ENCODE results near the gene TUBA1C.

TUBA1C gene

GRCh38 chr12:49294086-49294803 is 29.4 kb downstream of the TUBA1C start:
- H3K4me3 Mint-ChIP-seq: no peak overlapping the region
- no peak for DNase-seq
- peaks cover 17% of the 10 kb centered on the region for H3K4me1 Mint-ChIP-seq
- H3K27ac Mint-ChIP-seq: no peak overlapping the region
- H3K36me3 Mint-ChIP-seq (ENCODE audit: low read depth): no peaks in the 10 kb centered on the region
- no peaks in the 10 kb centered on the region for H3K9me3 Mint-ChIP-seq
- peaks cover 91% of the 10 kb centered on the region for H3K27me3 Mint-ChIP-seq (ENCODE audit: low read depth, poor library complexity)
- TF ChIP-seq, protein P1, sequence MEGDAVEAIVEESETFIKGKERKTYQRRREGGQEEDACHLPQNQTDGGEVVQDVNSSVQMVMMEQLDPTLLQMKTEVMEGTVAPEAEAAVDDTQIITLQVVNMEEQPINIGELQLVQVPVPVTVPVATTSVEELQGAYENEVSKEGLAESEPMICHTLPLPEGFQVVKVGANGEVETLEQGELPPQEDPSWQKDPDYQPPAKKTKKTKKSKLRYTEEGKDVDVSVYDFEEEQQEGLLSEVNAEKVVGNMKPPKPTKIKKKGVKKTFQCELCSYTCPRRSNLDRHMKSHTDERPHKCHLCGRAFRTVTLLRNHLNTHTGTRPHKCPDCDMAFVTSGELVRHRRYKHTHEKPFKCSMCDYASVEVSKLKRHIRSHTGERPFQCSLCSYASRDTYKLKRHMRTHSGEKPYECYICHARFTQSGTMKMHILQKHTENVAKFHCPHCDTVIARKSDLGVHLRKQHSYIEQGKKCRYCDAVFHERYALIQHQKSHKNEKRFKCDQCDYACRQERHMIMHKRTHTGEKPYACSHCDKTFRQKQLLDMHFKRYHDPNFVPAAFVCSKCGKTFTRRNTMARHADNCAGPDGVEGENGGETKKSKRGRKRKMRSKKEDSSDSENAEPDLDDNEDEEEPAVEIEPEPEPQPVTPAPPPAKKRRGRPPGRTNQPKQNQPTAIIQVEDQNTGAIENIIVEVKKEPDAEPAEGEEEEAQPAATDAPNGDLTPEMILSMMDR (IDR thresholded peaks at IDR 0.05): no peak

- TF ChIP-seq, protein P1 (IDR thresholded peaks at IDR 0.05): no peak
- Mint-ChIP-seq H3K9me3 (no peaks in the 10 kb centered on the region), H3K4me3 (no peak overlapping the region), H3K4me1 (peaks cover 17% of the 10 kb centered on the region), H3K27me3 (ENCODE audit: low read depth, poor library complexity) (peaks cover 93% of the 10 kb centered on the region), H3K27ac (no peak overlapping the region), H3K36me3 (ENCODE audit: low read depth) (no peaks in the 10 kb centered on the region)
- DNase-seq: no peak
Observed at GRCh38 chr12:49294804-49295081, 29.9 kb downstream of the TUBA1C start.

- DNase-seq: peak; percentile 62
- TF ChIP-seq, protein P1 (IDR thresholded peaks at IDR 0.05): no peak
- Mint-ChIP-seq H3K9me3 (no peaks in the 10 kb centered on the region), H3K27ac (no peak within 1 kb of the TSS), H3K36me3 (ENCODE audit: low read depth) (no peaks in the 10 kb centered on the region), H3K4me1 (peaks cover 17% of the 10 kb centered on the region), H3K27me3 (ENCODE audit: low read depth, poor library complexity) (peaks cover 95% of the 10 kb centered on the region), H3K4me3 (no peak within 1 kb of the TSS)
Observed at GRCh38 chr12:49295082-49295936, 30.4 kb downstream of the TUBA1C start, which contains the start of gene PRPH. TSS of gene PRPH (plus strand) at chr12:49295147. CDS start at chr12:49295201, 54 bp downstream.

DNA sequence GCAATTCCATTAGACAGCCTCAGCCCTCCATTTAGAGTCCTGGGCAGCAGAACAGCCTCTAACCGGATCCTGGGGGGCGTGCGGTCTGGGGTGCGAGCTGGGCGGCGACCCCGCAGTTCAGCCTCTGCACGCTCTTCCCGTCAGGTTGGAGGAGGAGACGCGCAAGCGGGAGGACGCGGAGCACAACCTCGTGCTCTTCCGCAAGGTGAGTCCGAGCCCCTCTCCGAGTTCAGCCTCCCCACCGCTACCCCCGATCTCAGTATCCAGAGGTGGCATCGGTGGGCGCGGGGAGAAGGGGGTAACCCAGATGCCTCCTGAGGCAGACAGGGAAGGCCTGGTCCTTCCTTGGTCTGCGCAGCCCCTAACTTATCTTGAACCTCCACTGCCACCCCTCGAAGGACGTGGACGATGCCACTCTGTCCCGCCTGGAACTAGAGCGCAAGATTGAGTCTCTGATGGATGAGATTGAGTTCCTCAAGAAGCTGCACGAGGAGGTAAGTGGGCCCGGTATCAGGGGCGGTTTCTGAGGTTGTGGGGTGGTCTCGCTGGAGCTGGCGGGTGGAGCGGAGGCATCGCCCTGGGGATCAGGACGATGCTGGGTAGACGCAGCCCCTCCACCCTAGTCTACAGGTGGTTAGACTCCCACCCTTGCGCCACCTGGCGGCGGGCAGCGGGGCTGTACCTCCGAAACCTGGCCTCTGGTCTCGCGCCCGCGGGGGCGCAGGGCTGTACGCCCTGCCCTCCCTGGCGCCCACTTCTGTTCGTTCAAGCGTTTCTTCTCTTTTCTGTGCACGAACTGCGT is 31.4 kb downstream of the TUBA1C start:
- Mint-ChIP-seq H3K4me3 (peak overlapping the region; percentile 45), H3K27me3 (ENCODE audit: low read depth, poor library complexity) (peaks cover 100% of the 10 kb centered on the region), H3K27ac (no peak overlapping the region), H3K36me3 (ENCODE audit: low read depth) (no peaks in the 10 kb centered on the region), H3K9me3 (no peaks in the 10 kb centered on the region), H3K4me1 (peaks cover 17% of the 10 kb centered on the region)
- TF ChIP-seq, protein P1 (IDR thresholded peaks at IDR 0.05): peak; percentile 71
- DNase-seq: peak; percentile 72

GRCh38 chr12:49296836-49297694 is 32.2 kb downstream of the TUBA1C start:
- peak; percentile 56 for DNase-seq
- H3K27me3 Mint-ChIP-seq (ENCODE audit: low read depth, poor library complexity): peaks cover 100% of the 10 kb centered on the region

More at GRCh38 chr12:49296836-49297694, 32.2 kb downstream of the TUBA1C start:
- TF ChIP-seq, protein P1 (IDR thresholded peaks at IDR 0.05): no peak
- Mint-ChIP-seq H3K27ac (no peak overlapping the region), H3K9me3 (no peaks in the 10 kb centered on the region), H3K36me3 (ENCODE audit: low read depth) (no peaks in the 10 kb centered on the region), H3K4me1 (peaks cover 17% of the 10 kb centered on the region), H3K4me3 (peak overlapping the region; percentile 57)

All from nephron progenitor cell (in vitro differentiated cells).